Upper lobe of left lung (tissue), 6 donors: ENCODE results near the gene ROPN1L. TPM values are rescaled to one million over a fixed set of nuclear protein-coding genes. Genes with fewer than 3 reads are reported as not detected.

Experiments
- ATAC-seq, 2 donors: fragments of 200-7000 bp; cut with Tn5 transposase; one replicate each; pipeline ENCODE4 v1.9.1; 2022; ENCODE audit warnings: mild to moderate bottlenecking in 2 of 2, moderate library complexity in 2 of 2; ENCODE audit not compliant: low FRiP score in 2 of 2
- DNase-seq, 2 donors: peaks; one replicate each; pipeline ENCODE4 v3.0.0-alpha.2; 2019 to 2020
- H3K27ac ChIP-seq, 4 donors: fragments of 200-600 bp; sonication (generic); one replicate each; pipeline ENCODE4 v1.5.1; 2016 to 2019
- H3K27me3 ChIP-seq, 4 donors: fragments of 200-600 bp; sonication (generic); one replicate each; pipeline ENCODE4 v1.5.1; 2017 to 2019
- H3K36me3 ChIP-seq, 4 donors: fragments of 200-600 bp; sonication (generic); one replicate each; pipeline ENCODE4 v1.5.1; 2016 to 2019
- H3K4me1 ChIP-seq, 4 donors: fragments of 200-600 bp; sonication (generic); one replicate each; pipeline ENCODE4 v1.5.1; 2018 to 2019
- H3K4me3 ChIP-seq, 4 donors: fragments of 200-600 bp; sonication (generic); one replicate each; pipeline ENCODE4 v1.5.1; 2017 to 2019; ENCODE audit warnings: mild to moderate bottlenecking in 2 of 4, moderate library complexity in 1 of 4
- H3K9me3 ChIP-seq, 4 donors: fragments of 200-600 bp; sonication (generic); one replicate each; pipeline ENCODE4 v1.5.1; 2018 to 2019
- EP300 ChIP-seq, 4 donors: sonication (generic); formaldehyde crosslinking; IDR thresholded peaks; one replicate each; pipeline ENCODE4 v1.5.1; 2017; ENCODE audit warnings: antibody characterized with exemption in 4 of 4, control low read depth in 2 of 4
- POLR2A ChIP-seq, 4 donors: fragments of 450-650 bp; IDR thresholded peaks; one replicate each; pipeline ENCODE4 v1.5.1; 2016 to 2017; ENCODE audit warnings: antibody characterized with exemption in 4 of 4, mild to moderate bottlenecking in 2 of 4
- POLR2AphosphoS5 ChIP-seq, 2 donors: sonication (generic); formaldehyde crosslinking; IDR thresholded peaks; one replicate each; pipeline ENCODE4 v1.5.1; 2017; ENCODE audit warnings: antibody characterized with exemption in 2 of 2
- whole genome bisulfite sequencing, 2 donors: methylation state at CpG; one replicate each; pipeline ENCODE4 v1.1.5; 2017 to 2018; 5-methylcytosine and 5-hydroxymethylcytosine counted together
- total RNA-seq, 6 donors: library from RNA; depleted of rRNA in 4 of 6; stranded (reverse); fragments of >200 nt in 4 of 6; gene quantifications; one replicate each; pipeline versions ENCODE4 v1.1.0 to v1.2.1, GENCODE V29; 2016 to 2021
- TF ChIP-seq, protein P1 (sequence below), 6 experiments: fragments of 450-650 bp in 4 of 6; fragments of 200-600 bp in 2 of 6; sonication (generic) in 2 of 6; IDR thresholded peaks; one replicate each; pipeline ENCODE4 v1.5.1; 2016 to 2019; ENCODE audit warnings: antibody characterized with exemption in 6 of 6
- donor health status: DM: no; HTN: no; CAD: no; lungs with moderate emphysema.
- donor health status: DM: no; HTN: yes; CAD: no; lungs with severe emphysema.

ROPN1L gene
- total RNA-seq, 6 donors from 2014 or later = 0.89 to 70.3 (median 13.6) TPM

DNA sequence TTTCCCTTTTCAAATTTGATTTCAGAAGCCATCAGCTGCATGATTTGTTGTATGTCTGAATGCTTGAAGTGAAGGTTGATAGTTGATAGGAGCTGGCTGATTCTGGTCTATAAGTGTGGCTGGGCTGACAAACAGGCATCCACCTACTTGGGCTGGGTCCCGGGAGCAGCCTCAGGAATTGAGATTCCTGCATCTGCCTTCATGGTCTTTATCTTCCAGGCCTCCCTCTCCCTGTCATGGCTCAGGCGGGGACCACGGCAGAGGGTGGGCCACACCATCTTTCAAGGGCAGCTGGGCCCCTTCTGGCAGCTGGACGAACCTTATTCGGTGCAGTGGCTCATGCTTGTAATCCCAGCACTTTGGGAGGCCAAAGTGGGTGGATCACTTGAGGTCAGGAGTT lies 55.9 kb downstream of the ROPN1L start:
- Histone ChIP-seq H3K27me3 (no peaks in the 10 kb centered on the region), H3K27ac (no peak overlapping the region), H3K4me3 (no peak overlapping the region), H3K36me3 (no peaks in the 10 kb centered on the region), H3K9me3 (peaks cover 3 to 14% (median 9%) of the 10 kb centered on the region in 4 donors), H3K4me1 (no peaks in the 10 kb centered on the region)
- WGBS, 2 donors = 68 to 80% methylated on average over 2 to 5 of the region's 5 CpGs
- no peak for TF ChIP-seq EP300 (IDR thresholded peaks at IDR 0.05)
- no peak for TF ChIP-seq POLR2AphosphoS5 (IDR thresholded peaks at IDR 0.05)
- TF ChIP-seq, protein P1, sequence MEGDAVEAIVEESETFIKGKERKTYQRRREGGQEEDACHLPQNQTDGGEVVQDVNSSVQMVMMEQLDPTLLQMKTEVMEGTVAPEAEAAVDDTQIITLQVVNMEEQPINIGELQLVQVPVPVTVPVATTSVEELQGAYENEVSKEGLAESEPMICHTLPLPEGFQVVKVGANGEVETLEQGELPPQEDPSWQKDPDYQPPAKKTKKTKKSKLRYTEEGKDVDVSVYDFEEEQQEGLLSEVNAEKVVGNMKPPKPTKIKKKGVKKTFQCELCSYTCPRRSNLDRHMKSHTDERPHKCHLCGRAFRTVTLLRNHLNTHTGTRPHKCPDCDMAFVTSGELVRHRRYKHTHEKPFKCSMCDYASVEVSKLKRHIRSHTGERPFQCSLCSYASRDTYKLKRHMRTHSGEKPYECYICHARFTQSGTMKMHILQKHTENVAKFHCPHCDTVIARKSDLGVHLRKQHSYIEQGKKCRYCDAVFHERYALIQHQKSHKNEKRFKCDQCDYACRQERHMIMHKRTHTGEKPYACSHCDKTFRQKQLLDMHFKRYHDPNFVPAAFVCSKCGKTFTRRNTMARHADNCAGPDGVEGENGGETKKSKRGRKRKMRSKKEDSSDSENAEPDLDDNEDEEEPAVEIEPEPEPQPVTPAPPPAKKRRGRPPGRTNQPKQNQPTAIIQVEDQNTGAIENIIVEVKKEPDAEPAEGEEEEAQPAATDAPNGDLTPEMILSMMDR (IDR thresholded peaks at IDR 0.05) = no peak
- no peak for TF ChIP-seq POLR2A (IDR thresholded peaks at IDR 0.05)
- no peak for ATAC-seq
- DNase-seq = no peak

DNA sequence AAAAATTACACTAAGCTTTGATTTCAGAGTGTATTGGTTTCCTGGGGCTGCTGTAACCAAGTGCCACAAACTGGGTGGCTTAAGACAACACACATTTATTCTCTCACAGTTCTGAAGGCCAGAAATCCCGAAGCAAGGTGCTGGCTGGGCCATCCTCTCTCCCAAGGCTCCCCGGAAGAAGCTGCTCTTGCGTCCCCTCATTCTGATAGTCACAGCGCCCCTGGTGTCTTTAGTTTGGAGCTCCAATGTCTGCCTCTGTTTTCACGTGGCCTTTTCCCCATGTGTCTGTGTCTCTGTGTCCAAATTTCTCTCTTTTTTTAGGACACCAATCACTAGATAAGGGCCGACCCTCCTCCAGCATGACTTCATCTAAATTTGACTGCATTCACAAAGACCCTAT lies 56.7 kb downstream of the ROPN1L start:
- no peak for TF ChIP-seq POLR2A (IDR thresholded peaks at IDR 0.05)
- no peak overlapping the region for H3K4me3 ChIP-seq
- no peak for DNase-seq
- H3K27ac ChIP-seq = no peak overlapping the region
- ATAC-seq = no peak
- H3K36me3 ChIP-seq = no peaks in the 10 kb centered on the region
- 75 to 81% methylated on average over 6 of the region's 6 CpGs for WGBS, 2 donors
- H3K4me1 ChIP-seq = no peaks in the 10 kb centered on the region
- peaks cover 3 to 14% (median 9%) of the 10 kb centered on the region in 4 donors for H3K9me3 ChIP-seq
- H3K27me3 ChIP-seq = no peaks in the 10 kb centered on the region

DNA sequence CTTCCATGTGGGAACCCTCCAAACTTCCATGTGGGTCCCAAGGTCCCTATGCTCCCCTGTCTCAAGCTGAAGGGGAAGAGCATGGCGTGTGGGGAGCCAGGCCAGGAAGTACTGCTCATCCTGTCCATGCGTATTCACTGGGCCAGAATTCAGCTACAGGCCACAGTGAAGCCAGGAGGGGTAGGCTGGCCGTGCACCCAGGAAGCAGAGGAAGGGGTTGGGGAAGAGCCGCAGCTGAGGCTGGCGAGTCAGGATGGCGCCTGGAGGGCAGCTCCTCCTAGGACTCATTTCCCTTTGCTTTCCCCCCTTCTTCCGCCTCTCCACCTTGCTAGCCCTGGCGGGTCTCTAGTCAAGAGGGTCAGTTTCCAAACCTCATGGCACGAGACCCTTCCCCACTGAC lies 57.4 kb downstream of the ROPN1L start:
- ATAC-seq = no peak
- Histone ChIP-seq H3K36me3 (no peaks in the 10 kb centered on the region), H3K27ac (no peak overlapping the region), H3K4me1 (peaks cover 0 to 4% (median 1%) of the 10 kb centered on the region in 4 donors), H3K4me3 (no peak overlapping the region), H3K27me3 (no peaks in the 10 kb centered on the region), H3K9me3 (peaks cover 3 to 13% (median 9%) of the 10 kb centered on the region in 4 donors)
- no peak for DNase-seq
- TF ChIP-seq EP300 (IDR thresholded peaks at IDR 0.05) = no peak
- TF ChIP-seq POLR2AphosphoS5 (IDR thresholded peaks at IDR 0.05) = no peak
- TF ChIP-seq POLR2A (IDR thresholded peaks at IDR 0.05) = no peak
- TF ChIP-seq, protein P1 (IDR thresholded peaks at IDR 0.05) = no peak
- WGBS, 2 donors = 84 to 90% methylated on average over 9 of the region's 9 CpGs

DNA sequence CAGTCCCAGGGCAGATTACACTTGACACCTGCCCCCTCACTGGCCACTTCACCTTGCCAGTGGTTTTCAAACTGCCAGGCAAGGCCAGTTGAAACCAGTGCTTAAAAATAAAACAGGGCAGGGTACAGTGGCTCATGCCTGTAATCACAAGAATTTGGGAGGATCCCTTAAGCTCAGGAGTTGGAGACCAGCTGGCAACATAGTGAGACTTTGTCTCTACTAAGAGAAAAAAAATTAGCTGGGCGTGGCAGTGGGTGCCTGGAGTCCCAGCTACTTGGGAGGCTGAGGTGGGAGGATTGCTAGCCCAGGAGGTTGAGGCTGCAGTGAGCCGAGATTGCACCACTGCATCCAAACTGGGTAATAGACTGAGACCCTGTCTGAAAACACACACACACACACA lies 58.1 kb downstream of the ROPN1L start:
- Histone ChIP-seq H3K4me1 (peaks cover 0 to 4% (median 1%) of the 10 kb centered on the region in 4 donors), H3K4me3 (no peak overlapping the region), H3K36me3 (no peaks in the 10 kb centered on the region), H3K9me3 (peaks cover 0 to 5% (median 4%) of the 10 kb centered on the region in 4 donors), H3K27me3 (no peaks in the 10 kb centered on the region), H3K27ac (no peak overlapping the region)
- TF ChIP-seq, protein P1 (IDR thresholded peaks at IDR 0.05) = no peak
- TF ChIP-seq EP300 (IDR thresholded peaks at IDR 0.05) (no peak), POLR2A (IDR thresholded peaks at IDR 0.05) (no peak), POLR2AphosphoS5 (IDR thresholded peaks at IDR 0.05) (no peak)
- WGBS, 2 donors = 88 to 90% methylated on average over 2 of the region's 2 CpGs
- DNase-seq = no peak
- ATAC-seq = no peak

DNA sequence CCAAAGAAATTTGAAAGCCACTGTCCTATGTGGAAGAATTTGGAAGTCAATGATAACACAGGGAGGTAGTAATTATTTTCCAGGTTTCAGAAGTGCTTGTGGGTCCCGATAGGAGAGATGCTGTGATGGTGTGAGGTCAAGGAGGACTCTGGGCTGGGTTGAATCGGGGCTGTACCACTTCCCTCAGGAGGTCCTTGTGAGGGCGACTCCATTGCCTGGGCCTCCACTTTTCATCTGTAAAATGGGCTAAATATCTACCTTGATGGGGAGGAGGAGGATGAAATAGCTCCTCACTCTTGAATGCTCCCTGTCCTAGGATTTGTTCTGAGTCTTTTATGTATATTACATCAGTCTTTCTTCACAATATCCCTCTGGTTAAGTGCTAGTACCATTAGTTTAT lies 59.0 kb downstream of the ROPN1L start:
- no peaks in the 10 kb centered on the region for H3K9me3 ChIP-seq

More for the DNA sequence above, 59.0 kb downstream of the ROPN1L start:
- ATAC-seq (no peak), DNase-seq (no peak)
- H3K27ac ChIP-seq = no peak overlapping the region
- 77 to 88% methylated on average over 3 of the region's 3 CpGs for WGBS, 2 donors
- H3K36me3 ChIP-seq = no peaks in the 10 kb centered on the region
- no peaks in the 10 kb centered on the region for H3K27me3 ChIP-seq
- peaks cover 0 to 4% (median 1%) of the 10 kb centered on the region in 4 donors for H3K4me1 ChIP-seq
- TF ChIP-seq, protein P1 (IDR thresholded peaks at IDR 0.05) = no peak
- TF ChIP-seq POLR2AphosphoS5 (IDR thresholded peaks at IDR 0.05) (no peak), EP300 (IDR thresholded peaks at IDR 0.05) (no peak), POLR2A (IDR thresholded peaks at IDR 0.05) (no peak)
- no peak overlapping the region for H3K4me3 ChIP-seq
